Aorta (tissue), 5 donors: ENCODE measurements around the gene GLRX3. TPM values are rescaled to one million over a fixed set of nuclear protein-coding genes. Genes with fewer than 3 reads are reported as not detected.

ENCODE experiments used
- ATAC-seq: fragments of 200-7000 bp; cut with Tn5 transposase; one replicate; pipeline ENCODE4 v1.9.1; 2022; ENCODE audit warnings: moderate library complexity; ENCODE audit not compliant: low FRiP score
- DNase-seq, 2 donors: peaks; one replicate each; pipeline ENCODE4 v3.0.0-alpha.2; 2020
- H3K27ac ChIP-seq, 2 donors: one replicate each; pipeline ENCODE4 v1.5.1; 2013; ENCODE audit warnings: low read length in 2 of 2, mild to moderate bottlenecking in 2 of 2, moderate library complexity in 2 of 2, control low read depth in 1 of 2, inconsistent platforms in 1 of 2, low read depth in 1 of 2
- H3K27me3 ChIP-seq, 2 donors: one replicate each; pipeline ENCODE4 v1.6.1; 2013; ENCODE audit warnings: control low read depth in 1 of 2, low read length in 1 of 2, mild to moderate bottlenecking in 1 of 2, moderate library complexity in 1 of 2; ENCODE audit not compliant: insufficient read depth in 2 of 2, control insufficient read depth in 1 of 2
- H3K36me3 ChIP-seq, 2 donors: one replicate each; pipeline ENCODE4 v1.6.1; 2013; ENCODE audit warnings: control low read depth in 1 of 2, low read length in 1 of 2, mild to moderate bottlenecking in 1 of 2; ENCODE audit not compliant: insufficient read depth in 2 of 2, control insufficient read depth in 1 of 2
- H3K4me1 ChIP-seq, 2 donors: one replicate each; pipeline ENCODE4 v1.6.1; 2013; ENCODE audit warnings: low read length in 2 of 2, control low read depth in 1 of 2, mild to moderate bottlenecking in 1 of 2, moderate library complexity in 1 of 2; ENCODE audit not compliant: insufficient read depth in 2 of 2, control insufficient read depth in 1 of 2
- H3K4me3 ChIP-seq, 2 donors: one replicate each; pipeline ENCODE4 v1.5.1; 2013; ENCODE audit warnings: low read length in 2 of 2, control low read depth in 1 of 2, mild to moderate bottlenecking in 1 of 2
- H3K9me3 ChIP-seq: one replicate; pipeline ENCODE4 v1.6.1; 2013; ENCODE audit warnings: mild to moderate bottlenecking, low read length; ENCODE audit not compliant: control insufficient read depth
- WGBS, 2 donors: extraction: QIAGEN DNeasy Blood & Tissue Kit; methylation state at CpG; one replicate each; pipeline ENCODE4 v1.1.7; 2013; 5-methylcytosine and 5-hydroxymethylcytosine counted together
- intact Hi-C, 2 donors: fragments of 100-400 bp; cut with DNase I; formaldehyde crosslinking; loops; one replicate each; pipeline versions ENCODE4 v1.14.2 to v1.15.0; 2022
- polyA plus RNA-seq, 2 donors: library from polyadenylated mRNA; stranded (reverse); fragments of 200-250 nt; gene quantifications; one replicate each; pipeline ENCODE4 v1.2.3, GENCODE V29; 2013
- total RNA-seq, 2 donors: library from RNA; stranded (reverse); fragmentation: NEBNext Ultra II Directional; extraction: Animal tissue kit (Norgen Biotek cat#: 25700); gene quantifications; one replicate each; pipeline ENCODE4 v1.2.1, GENCODE V29; 2021
- donor health status: healthy with polysubstance abuse.
- donor health status: Bipolar disorder and iron deficiency.
- donor health status: DM: no; HTN: no; CAD: no.
- donor health status: DM: no; HTN: no; CAD: no.
- donor health status: DM: yes; HTN: yes; CAD: no.

Gene GLRX3
- total and polyA plus RNA-seq, 4 donors = 47.1 to 95.3 (median 54.1) TPM

DNA sequence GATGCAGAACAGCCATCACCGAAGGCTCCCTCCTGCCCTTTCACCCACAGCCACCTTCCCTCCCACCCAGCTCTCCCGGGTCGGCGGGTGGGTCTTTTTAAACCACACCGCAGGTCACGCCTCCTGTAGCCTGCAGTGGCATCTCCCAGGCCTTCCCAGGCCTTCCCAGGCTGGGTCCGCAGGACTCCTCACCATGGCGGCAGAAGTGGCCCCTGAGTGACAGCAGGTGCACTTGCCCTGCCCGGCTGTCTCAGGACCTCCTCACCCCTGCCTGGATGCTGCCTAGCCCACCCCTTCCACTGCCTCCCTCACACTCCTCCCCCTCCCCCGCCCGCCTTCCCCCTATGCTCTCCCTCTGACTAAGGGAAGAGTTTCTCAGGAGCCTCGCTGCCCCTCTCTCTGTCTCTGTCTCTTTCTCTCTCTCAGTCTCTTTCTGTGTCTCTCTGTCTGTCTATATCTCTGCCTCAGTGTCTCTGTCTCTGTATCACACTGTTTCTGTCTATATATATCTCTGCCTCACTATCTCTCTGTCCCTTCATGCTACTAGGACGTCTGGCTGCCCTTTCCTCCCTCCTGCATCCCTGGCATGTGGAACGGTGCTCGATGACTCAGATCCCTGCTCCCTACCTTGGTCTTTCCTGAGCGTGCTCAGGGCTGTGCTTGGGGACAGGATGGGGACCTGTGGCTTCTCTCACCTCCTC, 57.5 kb downstream of the GLRX3 start:
- Histone ChIP-seq H3K4me3 (no peak overlapping the region), H3K36me3 (no peaks in the 10 kb centered on the region), H3K27ac (no peak overlapping the region), H3K4me1 (no peaks in the 10 kb centered on the region), H3K9me3 (no peaks in the 10 kb centered on the region), H3K27me3 (no peaks in the 10 kb centered on the region)
- DNase-seq (no peak), ATAC-seq (no peak)
- 65 to 68% methylated on average over 15 to 16 of the region's 16 CpGs for WGBS, 2 donors
- intact Hi-C loops = loop anchor here in 1 of 2 donors (5.0 kb wide), 1 partner anchor 1594 kb away; no protein-coding TSS in a partner anchor

DNA sequence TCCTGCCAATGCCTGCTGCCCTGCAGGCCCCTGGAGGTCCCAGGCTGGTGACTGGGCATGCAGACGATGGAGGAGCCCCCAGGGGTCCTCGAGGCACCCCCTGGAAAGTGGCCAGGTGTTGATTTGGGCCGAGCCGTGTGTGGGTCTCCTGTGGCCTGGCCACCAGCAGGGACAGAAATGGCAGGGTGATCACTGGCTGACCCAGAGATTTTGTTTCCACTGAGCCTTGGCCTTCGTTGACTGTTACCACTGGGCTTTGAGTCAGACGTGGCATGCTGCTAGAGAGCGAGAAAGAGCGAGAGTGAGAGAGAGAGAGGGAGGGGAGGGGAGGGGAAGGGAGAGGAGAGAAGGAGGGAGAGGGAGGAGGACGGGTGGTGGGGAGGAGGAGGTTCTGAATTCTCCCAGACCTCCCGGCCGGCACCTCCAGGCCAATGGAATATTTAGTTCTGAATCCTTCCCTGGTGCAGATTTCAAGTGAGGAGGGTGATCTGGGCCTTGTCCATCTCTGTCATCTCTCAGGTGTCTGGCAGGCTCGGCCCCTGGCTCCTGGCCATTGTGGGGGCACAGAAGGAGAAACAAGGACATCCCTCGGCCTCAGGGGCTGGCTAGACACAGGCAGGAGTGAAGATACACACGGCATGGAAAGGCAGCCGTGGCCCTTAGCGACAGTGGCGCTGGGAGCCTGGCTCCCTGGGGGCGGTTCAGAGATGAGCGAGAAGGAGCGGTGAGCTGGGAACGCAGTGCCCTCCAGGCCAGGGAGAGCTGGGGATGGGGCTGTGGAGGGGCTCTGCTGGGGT, 58.2 kb downstream of the GLRX3 start:
- no peaks in the 10 kb centered on the region for H3K9me3 ChIP-seq
- intact Hi-C loops = loop anchor here in 1 of 2 donors (5.0 kb wide), 1 partner anchor 1593 kb away; no protein-coding TSS in a partner anchor
- no peak for ATAC-seq
- H3K27ac ChIP-seq = no peak overlapping the region
- H3K27me3 ChIP-seq = no peaks in the 10 kb centered on the region
- no peaks in the 10 kb centered on the region for H3K4me1 ChIP-seq
- 55 to 58% methylated on average over 21 of the region's 21 CpGs for WGBS, 2 donors
- H3K4me3 ChIP-seq = no peak overlapping the region
- no peaks in the 10 kb centered on the region for H3K36me3 ChIP-seq
- peak in 1 of 2 donors; percentile 56 for DNase-seq

DNA sequence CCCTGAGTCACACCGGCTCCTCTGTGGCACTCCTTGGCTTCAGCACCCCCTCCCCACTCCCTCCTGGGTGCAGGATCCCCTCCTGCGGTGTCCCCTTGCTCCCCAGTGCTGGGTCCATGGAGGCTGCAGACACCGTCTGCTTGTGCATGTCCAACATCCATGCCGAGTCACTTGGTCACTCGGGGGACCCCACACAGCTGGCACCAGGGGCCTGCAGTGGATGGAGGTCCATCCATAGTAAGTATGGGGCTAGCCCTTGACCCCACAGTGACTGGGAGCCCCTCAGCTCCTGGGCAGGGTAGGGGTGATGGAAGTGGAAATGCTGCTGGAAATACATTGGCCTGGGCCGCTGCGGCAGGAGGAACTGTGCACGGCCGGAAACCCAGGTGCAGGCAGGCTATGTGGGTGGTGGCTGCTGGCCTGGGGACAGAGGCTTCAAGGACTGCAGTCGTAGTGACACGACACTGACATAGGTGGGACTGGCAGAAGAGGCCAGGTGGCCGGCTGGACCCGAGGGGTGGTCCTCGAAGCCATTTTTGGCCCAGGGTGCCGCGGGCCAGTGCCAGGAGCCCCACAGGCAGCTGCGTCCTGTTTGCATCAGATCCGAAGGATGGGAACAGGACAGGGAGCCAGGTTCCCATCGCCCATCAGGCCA, 58.9 kb downstream of the GLRX3 start:
- no peak for ATAC-seq

DNA sequence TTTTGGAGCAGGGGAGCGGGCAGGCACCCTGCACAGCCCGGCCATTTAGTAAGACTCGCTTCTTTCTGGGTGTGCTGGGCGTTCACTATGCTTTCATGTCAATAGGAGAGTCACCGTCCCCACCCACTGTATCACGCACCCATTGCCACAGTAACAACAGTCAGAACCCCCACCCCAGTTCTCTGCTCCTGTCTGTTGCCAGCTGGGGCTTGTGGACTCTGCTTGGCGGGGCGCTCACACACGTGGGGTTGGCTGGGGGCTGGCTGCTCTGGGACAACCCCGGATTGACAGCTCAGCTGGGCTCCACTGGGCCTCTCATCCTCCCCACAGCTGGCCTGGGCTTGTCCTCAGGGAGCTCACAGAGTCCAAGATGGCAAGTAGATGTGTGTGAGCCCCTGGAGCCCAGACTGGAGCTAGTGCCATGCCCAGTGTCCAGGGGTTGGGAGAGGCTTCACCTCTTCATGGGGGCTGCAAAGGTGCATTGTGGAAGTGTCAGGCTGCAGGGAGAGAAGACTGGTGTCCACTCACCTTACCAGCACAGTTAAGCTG, 59.6 kb downstream of the GLRX3 start:
- DNase-seq (peak in 1 of 2 donors; percentile 67), ATAC-seq (no peak)
- H3K27me3 ChIP-seq = no peaks in the 10 kb centered on the region
- no peak overlapping the region for H3K27ac ChIP-seq
- no peaks in the 10 kb centered on the region for H3K4me1 ChIP-seq
- 77 to 79% methylated on average over 10 of the region's 10 CpGs for WGBS, 2 donors
- intact Hi-C loops = no loop called here
- H3K36me3 ChIP-seq = no peaks in the 10 kb centered on the region
- no peaks in the 10 kb centered on the region for H3K9me3 ChIP-seq
- no peak overlapping the region for H3K4me3 ChIP-seq

More for the DNA sequence above, 58.9 kb downstream of the GLRX3 start:
- Histone ChIP-seq H3K27ac (no peak overlapping the region), H3K36me3 (no peaks in the 10 kb centered on the region), H3K4me1 (no peaks in the 10 kb centered on the region), H3K9me3 (no peaks in the 10 kb centered on the region), H3K27me3 (no peaks in the 10 kb centered on the region), H3K4me3 (no peak overlapping the region)
- DNase-seq = peak in 1 of 2 donors; percentile 68
- WGBS, 2 donors = 88 to 89% methylated on average over 19 of the region's 19 CpGs
- intact Hi-C loops = loop anchor here in 1 of 2 donors (5.0 kb wide), 1 partner anchor 1592 kb away; no protein-coding TSS in a partner anchor

DNA sequence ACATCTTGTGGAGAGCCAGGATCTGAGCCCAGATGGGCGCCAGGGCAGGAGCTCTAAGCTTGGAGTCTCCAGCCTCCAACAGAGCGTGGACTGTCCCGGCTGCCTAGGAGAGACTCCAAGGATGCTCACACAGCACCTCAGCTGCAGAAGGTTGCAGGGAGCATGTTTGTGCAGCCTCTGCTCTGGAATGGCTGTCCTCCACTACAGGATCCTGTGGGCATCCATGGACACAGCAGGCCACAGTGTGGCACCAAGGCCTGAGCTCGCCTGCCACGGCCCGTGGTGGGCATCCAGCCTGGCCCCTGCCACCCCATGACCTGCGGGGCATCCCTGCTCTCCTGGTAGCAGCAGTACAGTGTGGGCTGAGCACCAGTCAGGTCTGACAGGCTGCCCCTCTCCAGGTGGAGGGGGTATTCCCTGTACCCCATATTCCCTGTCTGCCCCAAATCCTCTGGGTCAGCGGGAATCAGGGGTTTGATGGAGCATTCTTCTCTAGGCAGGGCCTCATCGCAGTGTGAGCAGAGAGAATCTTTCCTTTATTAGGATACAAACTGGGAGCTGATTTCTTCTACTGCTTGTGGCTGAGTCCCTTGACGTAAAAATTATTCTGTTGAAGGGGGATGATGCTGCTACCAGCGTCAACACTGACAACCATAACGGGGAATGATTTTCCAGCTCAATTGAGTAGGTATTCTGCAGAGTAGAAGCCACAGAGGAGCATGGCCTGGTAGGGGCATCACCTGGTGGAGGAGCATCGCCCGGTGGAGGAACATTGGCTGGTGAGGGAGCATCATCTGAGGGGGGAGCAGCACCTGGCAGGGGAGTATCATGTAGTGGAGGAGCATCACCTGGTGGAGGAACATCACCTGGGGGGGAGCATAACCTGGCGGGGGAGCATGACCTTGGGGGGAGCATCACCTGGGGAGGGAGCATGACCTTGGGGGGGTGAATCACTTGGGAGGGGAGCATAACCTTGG, 60.6 kb downstream of the GLRX3 start:
- Histone ChIP-seq H3K27me3 (no peaks in the 10 kb centered on the region), H3K4me1 (no peaks in the 10 kb centered on the region), H3K36me3 (no peaks in the 10 kb centered on the region), H3K4me3 (no peak overlapping the region), H3K27ac (no peak overlapping the region), H3K9me3 (no peaks in the 10 kb centered on the region)
- ATAC-seq (no peak), DNase-seq (peak in 1 of 2 donors; percentile 51)
- intact Hi-C loops = no loop called here
- 92 to 94% methylated on average over 15 of the region's 15 CpGs for WGBS, 2 donors

DNA sequence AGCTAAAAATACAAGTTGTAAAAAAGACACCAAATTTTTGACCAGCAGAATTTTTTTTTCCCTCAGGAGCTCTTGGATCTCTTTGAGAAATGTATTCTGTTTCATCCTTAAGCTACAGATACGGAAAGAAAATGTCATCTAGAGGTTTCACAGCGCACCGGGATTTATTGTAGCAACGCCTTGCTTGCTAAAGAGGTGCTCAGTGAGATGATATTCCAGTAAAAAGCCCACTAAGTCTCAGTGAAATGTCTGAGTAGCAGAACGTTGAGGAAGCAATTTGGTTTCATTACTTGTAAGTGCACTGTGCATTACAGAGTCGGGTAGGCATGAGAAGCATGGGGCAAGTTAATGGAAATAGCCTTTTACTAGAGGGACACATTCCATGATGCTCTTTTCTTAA, 62.5 kb downstream of the GLRX3 start:
- no peak for ATAC-seq
- H3K4me3 ChIP-seq = no peak overlapping the region
- no peak overlapping the region for H3K27ac ChIP-seq
- intact Hi-C loops = no loop called here
- no peak for DNase-seq
- no peaks in the 10 kb centered on the region for H3K9me3 ChIP-seq
- H3K36me3 ChIP-seq = no peaks in the 10 kb centered on the region
- no peaks in the 10 kb centered on the region for H3K4me1 ChIP-seq
- WGBS, 2 donors = 76 to 82% methylated on average over 6 of the region's 6 CpGs
- H3K27me3 ChIP-seq = no peaks in the 10 kb centered on the region

DNA sequence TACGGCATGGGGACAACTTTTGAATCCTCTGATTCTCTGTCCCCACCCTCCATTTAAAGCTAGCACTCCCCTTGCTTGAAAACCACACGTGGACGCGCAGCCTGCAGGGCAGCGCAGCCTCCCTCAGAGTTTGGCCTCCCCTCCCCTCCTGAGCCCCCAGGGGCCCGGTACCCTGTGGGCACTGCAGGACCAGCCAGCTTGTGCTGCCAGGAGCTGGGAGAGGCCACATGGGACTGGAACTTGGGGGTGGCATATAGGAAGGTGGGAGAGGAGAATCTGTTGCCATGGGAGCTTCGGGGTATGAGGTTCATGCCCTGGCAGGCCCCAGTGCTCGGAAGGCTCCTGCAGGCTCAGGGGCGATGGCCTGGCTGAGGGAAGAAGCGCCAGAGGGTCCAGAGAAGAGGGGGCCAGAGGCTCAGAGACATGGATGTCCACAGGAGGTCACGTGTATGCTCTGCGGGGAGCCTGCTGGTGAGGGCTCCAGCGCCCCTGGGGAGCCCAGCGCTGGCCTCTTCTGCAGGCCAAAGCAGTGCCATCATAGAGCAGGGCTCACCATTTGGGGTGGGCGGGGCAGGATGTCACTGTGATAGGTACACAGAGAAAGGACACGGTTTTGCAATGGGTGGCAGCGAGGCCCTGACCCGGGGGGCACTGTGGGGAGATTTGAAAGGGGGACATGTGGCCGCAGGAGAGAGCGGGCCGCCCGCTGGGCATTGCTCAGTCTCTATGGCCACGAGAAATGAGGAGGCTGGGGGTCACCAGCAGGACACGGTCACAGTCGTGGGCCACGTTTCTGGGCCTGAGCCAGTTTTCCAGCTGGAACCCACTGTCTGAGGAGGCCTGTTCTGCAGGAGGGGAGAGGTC, 64.2 kb downstream of the GLRX3 start:
- peak in 1 of 2 donors; percentile 65 for DNase-seq
- 75 to 80% methylated on average over 24 to 26 of the region's 26 CpGs for WGBS, 2 donors
- no peaks in the 10 kb centered on the region for H3K9me3 ChIP-seq

More for the DNA sequence above, 64.2 kb downstream of the GLRX3 start:
- Histone ChIP-seq H3K27me3 (no peaks in the 10 kb centered on the region), H3K4me1 (no peaks in the 10 kb centered on the region), H3K27ac (no peak overlapping the region), H3K36me3 (no peaks in the 10 kb centered on the region), H3K4me3 (no peak overlapping the region)
- ATAC-seq = peak; percentile 27
- intact Hi-C loops = no loop called here
